ENCODE results near the gene NGFR.
"Not testable (repeated sequence)": the region's sequence is repeated elsewhere in the genome, so short reads cannot be mapped to it uniquely, and the experiment has no call there.

NGFR gene

DNA sequence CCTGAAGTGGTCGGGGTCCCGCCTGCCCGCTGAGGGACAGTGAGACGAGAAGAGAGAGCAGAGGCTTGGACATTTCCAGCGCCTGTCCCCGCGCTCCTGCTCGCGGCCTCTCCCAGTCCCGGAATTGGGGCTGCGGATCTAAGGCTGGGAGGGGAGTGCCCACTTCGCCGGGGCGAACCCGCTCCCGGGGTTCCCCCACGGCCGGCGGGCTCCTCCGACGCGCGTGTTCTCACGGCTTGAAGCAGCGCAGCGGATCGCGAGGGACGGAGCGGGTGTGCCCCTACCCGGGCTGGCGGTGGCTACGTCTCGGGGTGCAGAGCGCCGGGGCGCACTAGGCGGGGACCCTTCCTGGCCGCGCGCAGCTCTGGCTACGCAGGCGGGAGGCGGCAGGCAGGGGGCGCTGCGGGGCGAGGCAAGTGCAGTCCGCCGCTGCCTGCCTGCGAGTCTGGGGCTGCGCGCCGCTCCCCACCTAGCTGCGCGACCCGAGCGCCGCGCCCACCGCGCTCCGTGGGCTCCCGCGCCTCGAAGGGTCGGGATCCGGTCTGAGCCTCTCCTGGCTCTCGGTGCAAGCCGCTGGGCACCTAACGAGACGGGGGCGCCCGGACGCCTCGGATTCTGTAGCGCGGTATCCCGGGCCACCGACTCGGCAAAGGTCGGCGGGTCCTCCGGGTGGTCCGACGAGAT is 1.2 kb downstream of the NGFR start:
- peak; percentile 79 for DNase-seq (ENCODE audit: low read depth)

DNA sequence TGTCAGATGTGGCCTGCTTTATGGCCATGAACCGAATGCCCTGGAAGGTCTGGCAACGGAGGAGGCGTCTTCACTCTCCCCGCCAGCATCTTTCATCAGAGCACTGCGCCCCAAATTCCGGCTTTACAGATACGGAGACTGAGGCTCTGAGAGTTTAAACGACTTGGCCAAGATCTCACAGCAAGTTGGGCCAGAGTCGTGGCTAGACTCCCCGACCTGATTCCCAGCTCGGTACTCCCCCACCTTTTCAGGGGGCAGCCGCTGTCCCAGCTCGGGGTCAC is 1.7 kb downstream of the NGFR start:
- DNase-seq (ENCODE audit: low read depth): no peak

DNA sequence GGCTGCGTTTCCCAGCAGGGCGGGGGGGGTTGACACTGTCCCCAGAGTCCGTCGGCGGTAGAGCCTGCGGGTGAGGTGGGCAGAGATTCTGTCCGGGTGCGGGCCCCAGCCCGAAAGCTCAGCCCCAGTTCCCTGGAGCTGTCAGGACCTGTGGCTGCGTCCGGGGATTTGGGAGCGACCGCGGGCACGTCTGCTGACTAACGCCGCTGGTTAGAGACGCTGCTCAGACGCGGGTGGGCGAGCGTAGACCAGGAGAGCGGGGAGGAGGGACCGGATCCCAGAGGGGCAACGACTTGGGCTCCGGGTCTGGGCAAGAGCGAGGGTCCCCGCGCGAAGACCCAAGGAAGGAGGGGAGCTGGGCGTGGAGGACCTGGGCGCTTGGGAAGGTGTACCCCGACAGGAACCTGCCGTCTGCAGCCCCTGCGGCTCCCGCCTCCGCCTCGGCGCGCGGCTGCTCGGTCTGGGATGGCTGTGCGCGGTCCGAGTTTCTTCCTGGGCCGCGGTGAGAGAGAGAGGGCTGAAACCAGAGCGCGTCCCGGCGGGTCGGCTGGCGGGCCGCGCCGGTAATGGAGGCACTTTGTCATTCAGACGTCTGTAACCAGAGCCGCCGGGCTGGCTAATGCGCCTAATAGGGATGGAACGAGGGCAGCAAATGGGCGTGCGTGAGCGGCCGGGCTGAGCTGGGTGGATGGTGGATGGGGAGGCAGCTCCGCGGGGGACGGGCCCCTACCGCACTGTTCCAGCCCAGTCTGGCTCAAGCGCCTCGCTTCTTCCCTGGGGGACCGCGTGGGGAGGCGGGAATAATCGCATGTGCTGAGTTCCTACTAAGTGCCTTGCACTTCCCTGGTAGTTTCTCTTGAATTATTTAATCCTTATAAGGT is 2.3 kb downstream of the NGFR start:
- DNase-seq (ENCODE audit: low read depth): no peak

DNA sequence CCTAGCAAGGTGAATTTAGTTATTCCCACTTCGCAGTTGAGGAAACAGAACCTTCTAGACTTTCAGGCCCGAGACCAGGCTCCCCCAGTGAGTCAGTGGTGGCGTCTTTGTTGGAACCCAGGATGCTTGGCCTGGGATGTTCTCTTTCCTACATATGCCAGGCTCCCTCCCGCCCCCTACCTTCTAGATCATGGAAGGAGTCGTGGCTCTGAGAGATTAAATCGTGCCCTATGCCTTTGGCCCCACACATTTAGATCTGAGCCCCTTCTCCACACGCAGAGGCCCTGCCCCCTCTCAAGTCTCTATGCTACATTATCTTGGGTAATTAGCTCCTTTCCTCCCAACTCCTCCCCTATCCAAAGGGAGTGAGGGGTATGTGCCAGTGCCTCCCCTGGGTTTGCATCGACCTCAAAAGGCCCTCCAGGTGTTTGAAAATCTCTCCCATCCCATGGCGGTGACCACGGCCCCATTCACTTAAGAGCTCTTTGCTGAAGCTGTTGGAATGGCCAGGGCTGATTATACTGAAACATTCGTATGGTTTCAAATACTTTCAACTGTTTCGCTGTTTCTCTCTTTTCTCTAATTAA is 3.0 kb downstream of the NGFR start:
- no peak for DNase-seq (ENCODE audit: low read depth)

DNA sequence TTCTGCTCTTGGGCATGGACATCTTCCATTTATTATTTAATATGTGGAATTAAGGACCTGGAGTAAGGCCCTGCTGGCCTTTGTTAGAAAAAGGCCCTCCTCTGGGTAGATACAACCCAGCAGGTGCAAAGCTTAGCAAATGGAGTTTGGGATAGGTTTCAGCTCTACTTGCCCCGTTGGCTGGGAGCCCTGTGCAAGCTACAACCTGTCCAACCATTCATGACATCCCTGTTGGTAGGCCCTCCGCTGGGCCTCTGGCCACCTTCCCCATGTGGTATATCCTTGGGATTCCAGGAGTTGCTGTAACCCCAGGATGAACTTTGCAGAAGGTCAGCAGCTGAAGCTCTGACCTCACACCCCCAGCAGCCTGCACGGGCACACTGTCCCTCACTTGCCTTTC is 6.4 kb downstream of the NGFR start:
- no peak for DNase-seq (ENCODE audit: low read depth)

DNA sequence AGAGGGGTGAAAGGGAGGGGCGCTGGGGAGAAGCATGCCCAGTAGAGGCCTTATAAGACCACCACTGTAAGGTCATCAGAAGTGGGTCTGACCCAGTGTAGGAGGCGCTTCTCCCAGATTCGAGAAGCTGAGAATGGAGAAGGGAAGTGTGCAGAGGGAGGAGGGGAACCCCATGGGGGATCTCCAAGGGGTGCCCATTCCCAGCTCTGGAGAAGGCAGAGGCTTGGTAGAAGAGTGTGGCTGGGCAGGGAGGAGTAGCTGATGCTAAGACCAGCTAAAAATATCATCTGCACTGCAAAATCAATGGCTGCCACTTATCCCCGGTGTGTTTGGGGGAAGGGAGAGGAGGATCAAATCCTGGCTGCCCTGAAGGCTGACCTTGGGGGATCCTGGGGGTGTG is 7.2 kb downstream of the NGFR start:
- no peak for DNase-seq (ENCODE audit: low read depth)

DNA sequence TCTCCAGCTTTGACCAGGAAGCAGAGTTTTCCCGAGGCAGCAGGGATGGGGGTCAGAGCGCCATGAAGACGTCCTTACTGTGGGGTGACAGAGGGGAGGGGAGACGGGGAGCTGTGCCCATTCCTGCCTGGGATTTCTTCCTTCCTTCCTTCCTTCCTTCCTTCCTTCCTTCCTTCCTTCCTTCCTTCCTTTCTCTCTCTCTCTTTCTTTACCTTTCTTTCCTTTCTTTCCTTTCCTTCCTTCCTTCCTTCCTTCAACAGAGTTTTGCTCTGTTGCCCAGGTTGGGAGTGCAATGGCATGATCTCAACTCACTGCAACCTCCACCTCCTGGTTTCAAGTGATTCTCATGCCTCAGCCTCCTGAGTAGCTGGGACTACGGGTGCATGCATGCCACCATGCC is 7.6 kb downstream of the NGFR start:
- DNase-seq (ENCODE audit: low read depth): not testable (repeated sequence)

DNA sequence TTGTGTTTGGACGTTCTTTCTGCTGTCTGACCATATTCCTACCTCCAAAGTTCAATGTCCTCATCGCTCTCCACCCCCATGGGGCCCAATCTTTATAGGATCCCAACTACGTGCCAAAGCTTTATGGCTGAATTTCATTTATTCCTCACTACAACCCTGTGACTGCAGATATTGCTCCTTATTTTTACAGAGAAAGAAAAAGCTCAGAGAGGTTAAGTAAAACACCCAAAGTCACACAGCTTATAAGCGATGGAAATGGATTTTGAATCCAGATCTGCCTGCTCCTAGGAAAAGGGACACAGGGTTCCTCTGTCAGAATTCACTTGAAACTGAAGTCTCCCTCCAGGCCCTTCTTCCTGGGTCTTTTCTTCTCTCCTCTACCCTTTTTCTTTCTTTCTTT is 9.3 kb downstream of the NGFR start:
- no peak for DNase-seq (ENCODE audit: low read depth)

DNA sequence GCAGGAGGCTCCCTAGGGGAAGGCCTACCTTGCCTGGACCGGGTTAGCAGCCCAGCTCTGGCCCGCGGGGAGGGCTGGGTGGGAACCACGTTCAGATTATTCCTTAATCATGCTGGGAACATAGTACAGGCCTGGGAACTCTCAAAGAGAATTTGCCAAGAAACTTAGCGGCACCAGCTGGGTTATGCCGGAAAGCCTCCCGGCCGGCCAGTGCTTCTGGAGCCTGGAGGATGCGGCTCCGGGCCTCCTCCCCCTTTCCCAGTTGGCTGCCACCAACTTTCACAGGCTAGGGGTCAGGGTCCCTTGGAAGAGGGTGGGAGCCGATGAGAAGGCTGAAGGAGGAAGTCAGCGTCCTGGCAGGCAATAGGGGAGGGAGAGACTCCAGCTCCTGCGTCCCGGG is 10.8 kb downstream of the NGFR start:
- DNase-seq (ENCODE audit: low read depth): no peak

DNA sequence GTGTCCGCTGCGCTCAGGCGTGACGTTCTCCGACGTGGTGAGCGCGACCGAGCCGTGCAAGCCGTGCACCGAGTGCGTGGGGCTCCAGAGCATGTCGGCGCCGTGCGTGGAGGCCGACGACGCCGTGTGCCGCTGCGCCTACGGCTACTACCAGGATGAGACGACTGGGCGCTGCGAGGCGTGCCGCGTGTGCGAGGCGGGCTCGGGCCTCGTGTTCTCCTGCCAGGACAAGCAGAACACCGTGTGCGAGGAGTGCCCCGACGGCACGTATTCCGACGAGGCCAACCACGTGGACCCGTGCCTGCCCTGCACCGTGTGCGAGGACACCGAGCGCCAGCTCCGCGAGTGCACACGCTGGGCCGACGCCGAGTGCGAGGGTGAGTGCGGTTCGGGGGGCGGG is 11.2 kb downstream of the NGFR start:
- DNase-seq (ENCODE audit: low read depth): no peak

DNA sequence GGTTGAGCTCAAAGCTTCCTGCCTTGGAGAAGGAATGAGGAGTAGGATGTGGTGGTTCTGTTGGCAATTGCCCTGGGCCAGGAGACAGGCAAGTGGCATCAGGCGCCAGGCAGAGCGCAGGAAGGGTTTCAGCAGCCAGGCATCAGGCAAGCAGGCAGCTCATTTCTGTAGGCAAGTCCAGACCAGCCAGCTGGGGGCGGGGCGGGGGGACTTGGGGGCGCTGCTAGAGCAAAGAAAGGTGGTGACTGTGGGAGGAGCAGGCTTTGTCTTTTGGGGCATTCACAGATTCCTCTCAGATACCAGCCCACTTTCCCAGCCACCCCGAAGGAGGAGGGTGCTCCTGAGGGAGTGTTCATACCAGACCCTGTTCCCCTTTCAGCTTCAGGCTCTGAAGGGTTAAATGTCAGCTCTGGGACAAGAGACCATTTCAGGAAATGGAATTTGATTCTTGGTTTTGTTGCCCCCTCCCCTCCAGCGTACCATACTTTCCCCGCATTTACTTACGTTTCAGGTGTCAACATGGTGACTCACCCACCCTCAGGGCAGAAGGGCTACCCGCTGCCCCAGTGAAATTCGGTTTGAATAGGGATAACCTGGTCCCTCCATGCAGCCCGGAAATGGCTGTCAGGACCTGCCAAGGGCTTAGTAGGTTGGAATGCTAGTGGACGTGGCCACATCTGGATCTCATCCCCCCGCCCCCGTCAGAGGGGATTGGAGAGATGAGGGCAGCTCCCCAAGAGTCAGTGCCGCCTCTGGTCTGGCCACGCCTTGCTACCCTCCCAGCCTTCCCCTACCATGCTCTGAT is 13.2 kb downstream of the NGFR start:
- DNase-seq (ENCODE audit: low read depth): no peak

DNA sequence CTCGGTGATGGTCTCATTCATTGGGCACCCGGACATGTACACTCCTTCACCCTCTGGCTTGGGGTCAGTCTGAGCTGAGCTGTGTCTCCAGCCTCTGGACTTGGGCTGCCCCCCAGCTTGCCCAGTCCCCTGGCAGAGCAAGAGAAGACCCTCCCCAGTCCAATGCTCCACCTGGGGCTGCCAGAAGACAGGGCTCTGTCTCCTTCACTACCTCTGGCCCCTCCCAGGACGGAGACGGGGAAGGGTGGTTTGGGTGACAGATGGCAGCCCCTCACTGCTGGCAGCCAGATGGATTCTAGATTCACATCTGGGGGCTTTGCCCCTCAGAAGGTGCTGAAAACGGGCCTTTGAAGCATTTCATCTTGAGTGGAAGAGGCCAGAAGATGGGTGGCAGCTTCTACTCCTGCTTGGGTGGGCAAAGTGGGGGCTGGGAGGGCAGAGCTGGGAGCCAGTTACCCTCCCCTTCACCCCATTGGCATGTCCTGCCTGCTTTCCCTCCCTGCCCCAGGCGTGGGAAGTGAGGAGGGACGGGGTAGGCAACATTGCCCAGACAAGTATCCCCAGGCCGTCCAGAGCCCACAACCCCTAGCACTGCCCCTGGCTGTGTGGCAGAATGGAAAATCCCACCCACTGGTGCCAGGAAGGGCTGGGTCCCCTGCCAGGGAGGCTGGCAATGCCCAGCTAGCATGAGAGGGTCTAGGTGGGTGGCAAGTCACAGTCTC is 13.9 kb downstream of the NGFR start:
- no peak for DNase-seq (ENCODE audit: low read depth)

DNA sequence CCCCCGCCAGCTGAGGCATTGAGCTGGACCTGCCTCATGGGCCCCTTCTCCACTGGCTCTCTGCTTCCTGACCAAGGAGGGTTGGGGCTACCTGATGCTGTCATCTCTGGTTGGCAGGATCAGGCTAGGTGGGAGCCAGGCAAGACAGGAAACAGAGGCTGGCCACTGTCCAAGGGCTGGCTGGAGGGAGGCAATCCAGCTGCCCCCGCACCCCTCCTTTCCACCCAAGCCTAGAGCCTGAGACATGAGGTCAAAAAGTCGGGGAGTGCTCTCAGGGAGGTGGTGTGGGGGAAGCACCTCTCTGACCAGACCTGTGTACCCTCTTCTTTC is 14.5 kb downstream of the NGFR start:
- DNase-seq (ENCODE audit: low read depth): no peak

DNA sequence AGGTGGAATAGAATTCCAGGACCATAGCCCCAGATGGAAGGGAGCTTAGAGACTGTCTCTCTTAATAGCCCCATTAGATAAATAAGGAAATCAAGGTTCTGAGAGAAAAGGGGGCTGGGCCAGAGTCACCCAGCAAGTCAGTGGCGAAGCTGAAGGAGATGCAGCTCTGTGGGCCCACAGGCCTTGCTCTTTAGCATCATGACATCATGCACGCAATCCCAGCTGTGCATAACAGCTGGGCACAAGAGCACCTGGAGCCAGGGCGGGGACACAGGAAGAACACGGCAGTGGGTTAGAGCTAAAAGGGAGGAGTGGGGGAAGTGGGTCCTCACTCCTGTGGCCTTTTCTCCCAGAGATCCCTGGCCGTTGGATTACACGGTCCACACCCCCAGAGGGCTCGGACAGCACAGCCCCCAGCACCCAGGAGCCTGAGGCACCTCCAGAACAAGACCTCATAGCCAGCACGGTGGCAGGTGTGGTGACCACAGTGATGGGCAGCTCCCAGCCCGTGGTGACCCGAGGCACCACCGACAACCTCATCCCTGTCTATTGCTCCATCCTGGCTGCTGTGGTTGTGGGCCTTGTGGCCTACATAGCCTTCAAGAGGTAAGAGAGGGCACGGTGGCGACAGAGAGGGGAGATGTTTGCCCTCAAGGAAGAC is 15.1 kb downstream of the NGFR start:
- no peak for DNase-seq (ENCODE audit: low read depth)

DNA sequence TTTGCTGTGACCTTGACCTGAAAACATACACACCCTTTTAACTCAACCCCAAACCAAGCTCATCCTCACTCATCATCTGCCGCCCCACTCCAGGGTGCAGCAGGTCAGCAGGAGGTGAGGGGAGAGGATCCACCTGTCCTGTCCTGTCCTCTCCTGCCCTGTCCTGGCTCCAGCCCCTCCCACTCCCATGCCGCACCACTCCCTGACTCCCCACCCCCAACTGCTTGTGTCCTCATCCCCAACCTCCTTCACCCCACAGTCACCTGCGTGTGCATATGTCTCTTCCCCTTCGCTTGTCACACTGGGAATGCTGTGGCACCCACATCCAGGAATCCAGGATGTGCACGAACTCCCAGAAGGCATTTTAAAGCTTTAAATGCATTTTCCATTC is 15.6 kb downstream of the NGFR start:
- no peak for DNase-seq (ENCODE audit: low read depth)

DNA sequence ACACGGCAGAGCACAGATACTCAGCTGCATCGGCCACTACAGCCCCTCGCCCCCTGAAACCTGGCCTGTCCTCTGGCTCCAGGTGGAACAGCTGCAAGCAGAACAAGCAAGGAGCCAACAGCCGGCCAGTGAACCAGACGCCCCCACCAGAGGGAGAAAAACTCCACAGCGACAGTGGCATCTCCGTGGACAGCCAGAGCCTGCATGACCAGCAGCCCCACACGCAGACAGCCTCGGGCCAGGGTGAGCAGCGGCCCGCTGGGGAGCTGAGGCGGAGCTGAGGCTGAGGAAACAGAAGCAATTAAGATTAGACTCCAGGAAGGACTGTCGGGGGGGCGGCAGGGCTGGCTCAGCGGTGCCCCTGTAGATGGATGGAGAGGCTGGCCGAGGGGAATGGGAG is 16.7 kb downstream of the NGFR start:
- DNase-seq (ENCODE audit: low read depth): no peak

DNA sequence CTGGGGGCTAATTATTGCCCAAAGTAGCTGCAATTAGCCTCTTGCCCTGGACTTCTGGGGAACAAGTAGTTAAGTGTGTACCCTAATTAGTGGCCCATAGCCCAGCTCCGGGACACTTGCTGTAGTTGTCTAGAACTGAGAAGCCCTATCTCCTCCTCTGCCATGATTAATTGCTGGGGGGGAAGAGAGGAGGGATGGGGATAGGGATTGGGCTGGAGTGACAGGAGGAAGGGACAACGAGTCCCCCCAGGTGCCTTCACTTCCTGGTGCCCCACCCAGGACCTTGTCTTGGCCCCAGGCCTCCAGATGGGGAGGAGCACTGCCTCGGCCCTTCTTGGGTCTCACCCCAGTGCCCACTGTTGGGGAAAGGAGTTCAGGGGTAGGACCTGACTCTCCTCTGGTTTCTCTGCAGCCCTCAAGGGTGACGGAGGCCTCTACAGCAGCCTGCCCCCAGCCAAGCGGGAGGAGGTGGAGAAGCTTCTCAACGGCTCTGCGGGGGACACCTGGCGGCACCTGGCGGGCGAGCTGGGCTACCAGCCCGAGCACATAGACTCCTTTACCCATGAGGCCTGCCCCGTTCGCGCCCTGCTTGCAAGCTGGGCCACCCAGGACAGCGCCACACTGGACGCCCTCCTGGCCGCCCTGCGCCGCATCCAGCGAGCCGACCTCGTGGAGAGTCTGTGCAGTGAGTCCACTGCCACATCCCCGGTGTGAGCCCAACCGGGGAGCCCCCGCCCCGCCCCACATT is 17.4 kb downstream of the NGFR start:
- DNase-seq (ENCODE audit: low read depth): no peak

DNA sequence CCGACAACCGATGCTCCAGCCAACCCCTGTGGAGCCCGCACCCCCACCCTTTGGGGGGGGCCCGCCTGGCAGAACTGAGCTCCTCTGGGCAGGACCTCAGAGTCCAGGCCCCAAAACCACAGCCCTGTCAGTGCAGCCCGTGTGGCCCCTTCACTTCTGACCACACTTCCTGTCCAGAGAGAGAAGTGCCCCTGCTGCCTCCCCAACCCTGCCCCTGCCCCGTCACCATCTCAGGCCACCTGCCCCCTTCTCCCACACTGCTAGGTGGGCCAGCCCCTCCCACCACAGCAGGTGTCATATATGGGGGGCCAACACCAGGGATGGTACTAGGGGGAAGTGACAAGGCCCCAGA is 17.9 kb downstream of the NGFR start:
- DNase-seq (ENCODE audit: low read depth): no peak

DNA sequence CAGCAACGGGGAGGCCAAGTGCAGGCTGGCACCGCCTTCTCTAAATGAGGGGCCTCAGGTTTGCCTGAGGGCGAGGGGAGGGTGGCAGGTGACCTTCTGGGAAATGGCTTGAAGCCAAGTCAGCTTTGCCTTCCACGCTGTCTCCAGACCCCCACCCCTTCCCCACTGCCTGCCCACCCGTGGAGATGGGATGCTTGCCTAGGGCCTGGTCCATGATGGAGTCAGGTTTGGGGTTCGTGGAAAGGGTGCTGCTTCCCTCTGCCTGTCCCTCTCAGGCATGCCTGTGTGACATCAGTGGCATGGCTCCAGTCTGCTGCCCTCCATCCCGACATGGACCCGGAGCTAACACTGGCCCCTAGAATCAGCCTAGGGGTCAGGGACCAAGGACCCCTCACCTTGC is 18.5 kb downstream of the NGFR start:
- no peak for DNase-seq (ENCODE audit: low read depth)

DNA sequence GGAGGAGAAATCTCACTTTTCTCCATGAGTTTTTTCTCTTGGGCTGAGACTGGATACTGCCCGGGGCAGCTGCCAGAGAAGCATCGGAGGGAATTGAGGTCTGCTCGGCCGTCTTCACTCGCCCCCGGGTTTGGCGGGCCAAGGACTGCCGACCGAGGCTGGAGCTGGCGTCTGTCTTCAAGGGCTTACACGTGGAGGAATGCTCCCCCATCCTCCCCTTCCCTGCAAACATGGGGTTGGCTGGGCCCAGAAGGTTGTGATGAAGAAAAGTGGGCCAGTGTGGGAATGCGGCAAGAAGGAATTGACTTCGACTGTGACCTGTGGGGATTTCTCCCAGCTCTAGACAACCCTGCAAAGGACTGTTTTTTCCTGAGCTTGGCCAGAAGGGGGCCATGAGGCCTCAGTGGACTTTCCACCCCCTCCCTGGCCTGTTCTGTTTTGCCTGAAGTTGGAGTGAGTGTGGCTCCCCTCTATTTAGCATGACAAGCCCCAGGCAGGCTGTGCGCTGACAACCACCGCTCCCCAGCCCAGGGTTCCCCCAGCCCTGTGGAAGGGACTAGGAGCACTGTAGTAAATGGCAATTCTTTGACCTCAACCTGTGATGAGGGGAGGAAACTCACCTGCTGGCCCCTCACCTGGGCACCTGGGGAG is 19.1 kb downstream of the NGFR start:
- DNase-seq (ENCODE audit: low read depth): no peak

All from stimulated activated CD8-positive, alpha-beta memory T cell treated with anti-CD3 and anti-CD28 coated beads, Interleukin-4, amount 100 ng/mL, for 24 hours (primary cell).